Mesodermal cell (in vitro differentiated cells): ENCODE measurements around the gene ZNF3.

Experiments
- H3K27ac ChIP-seq: 2 replicates; pipeline ENCODE4 v1.7.0; 2013; ENCODE audit warnings: mild to moderate bottlenecking, low read depth, low read length, moderate library complexity; ENCODE audit not compliant: severe bottlenecking
- H3K36me3 ChIP-seq: 2 replicates; pipeline ENCODE4 v1.7.1; 2013; ENCODE audit warnings: mild to moderate bottlenecking, low read length, moderate library complexity; ENCODE audit not compliant: control insufficient read depth, insufficient read depth
- H3K4me1 ChIP-seq: one replicate; pipeline ENCODE4 v1.7.1; 2013; ENCODE audit warnings: mild to moderate bottlenecking, low read length; ENCODE audit not compliant: insufficient read depth, control insufficient read depth, poor library complexity, severe bottlenecking
- H3K4me3 ChIP-seq: 2 replicates; pipeline ENCODE4 v1.7.0; 2013; ENCODE audit warnings: low read length, control low read depth, mild to moderate bottlenecking; ENCODE audit not compliant: insufficient read depth, poor library complexity, severe bottlenecking; ENCODE audit errors: extremely low read depth
- H3K9me3 ChIP-seq: 2 replicates; pipeline ENCODE4 v1.7.1; 2013; ENCODE audit warnings: mild to moderate bottlenecking, low read length, moderate library complexity; ENCODE audit not compliant: control insufficient read depth
- WGBS, 2 experiments: methylation state at CpG; one replicate each; pipeline ENCODE4 v1.1.5; 2013; ENCODE audit warnings: missing lambda C conversion rate in 2 of 2; ENCODE audit not compliant: insufficient coverage in 2 of 2; 5-methylcytosine and 5-hydroxymethylcytosine counted together

Gene ZNF3

GRCh38 chr7:100122067-100122466, 40.5 kb upstream of the ZNF3 start:
- 78 to 89% methylated on average over 10 to 12 of the region's 13 CpGs for WGBS, 2 experiments
- H3K4me3 ChIP-seq: no peak overlapping the region
- H3K4me1 ChIP-seq: peaks cover 3% of the 10 kb centered on the region
- peaks cover 35% of the 10 kb centered on the region for H3K36me3 ChIP-seq
- no peaks in the 10 kb centered on the region for H3K9me3 ChIP-seq
- H3K27ac ChIP-seq: no peak overlapping the region

GRCh38 chr7:100120733-100121036, 39.2 kb upstream of the ZNF3 start:
- Histone ChIP-seq H3K36me3 (peaks cover 47% of the 10 kb centered on the region), H3K4me1 (peaks cover 3% of the 10 kb centered on the region), H3K27ac (no peak overlapping the region), H3K4me3 (peak overlapping the region; percentile 93), H3K9me3 (no peaks in the 10 kb centered on the region)
- 55 to 67% methylated on average over 1 of the region's 1 CpG for WGBS, 2 experiments

GRCh38 chr7:100119970-100120732, 38.6 kb upstream of the ZNF3 start:
- H3K36me3 ChIP-seq: peaks cover 45% of the 10 kb centered on the region
- H3K27ac ChIP-seq: peak overlapping the region; percentile 99
- no peaks in the 10 kb centered on the region for H3K9me3 ChIP-seq
- WGBS, 2 experiments: 16 to 22% methylated on average over 13 to 16 of the region's 19 CpGs
- peak overlapping the region; percentile 93 for H3K4me3 ChIP-seq
- peaks cover 3% of the 10 kb centered on the region for H3K4me1 ChIP-seq

- H3K36me3 ChIP-seq: peaks cover 41% of the 10 kb centered on the region
- H3K4me1 ChIP-seq: peaks cover 3% of the 10 kb centered on the region
- H3K4me3 ChIP-seq: peak within 1 kb of the TSS; percentile 93
- H3K27ac ChIP-seq: peak within 1 kb of the TSS; percentile 99
- 0% methylated on average over 20 to 28 of the region's 49 CpGs for WGBS, 2 experiments
- H3K9me3 ChIP-seq: no peaks in the 10 kb centered on the region
These were observed 37.8 kb upstream of the ZNF3 start, which contains the start of the genes CNPY4 and TAF6 for GRCh38 chr7:100119072-100119969. Gene CNPY4, plus strand, starts transcription at chr7:100119634. Its CDS starts 111 bp downstream, at chr7:100119745. Gene TAF6, minus strand, starts transcription at chr7:100119358. Its CDS starts 5,149 bp downstream, at chr7:100114209.

GRCh38 chr7:100118388-100119071, 37.0 kb upstream of the ZNF3 start:
- peaks cover 42% of the 10 kb centered on the region for H3K36me3 ChIP-seq
- no peaks in the 10 kb centered on the region for H3K9me3 ChIP-seq
- H3K27ac ChIP-seq: peak overlapping the region; percentile 99
- H3K4me1 ChIP-seq: peaks cover 3% of the 10 kb centered on the region
- WGBS, 2 experiments: 14 to 19% methylated on average over 15 of the region's 18 CpGs
- peak overlapping the region; percentile 93 for H3K4me3 ChIP-seq

- Histone ChIP-seq H3K36me3 (peaks cover 60% of the 10 kb centered on the region), H3K27ac (no peak overlapping the region)
- 91 to 95% methylated on average over 7 of the region's 7 CpGs for WGBS, 2 experiments
These were observed 33.5 kb upstream of the ZNF3 start for GRCh38 chr7:100115026-100115425.

GRCh38 chr7:100111914-100112313, 30.4 kb upstream of the ZNF3 start:
- H3K4me3 ChIP-seq: no peak overlapping the region
- 88 to 90% methylated on average over 5 to 10 of the region's 13 CpGs for WGBS, 2 experiments
- H3K36me3 ChIP-seq: peaks cover 86% of the 10 kb centered on the region
- H3K4me1 ChIP-seq: peaks cover 8% of the 10 kb centered on the region
- no peaks in the 10 kb centered on the region for H3K9me3 ChIP-seq
- no peak overlapping the region for H3K27ac ChIP-seq

More at GRCh38 chr7:100115026-100115425, 33.5 kb upstream of the ZNF3 start:
- H3K4me1 ChIP-seq: no peaks in the 10 kb centered on the region
- H3K9me3 ChIP-seq: no peaks in the 10 kb centered on the region
- H3K4me3 ChIP-seq: no peak overlapping the region

- Histone ChIP-seq H3K4me3 (no peak overlapping the region), H3K4me1 (peaks cover 8% of the 10 kb centered on the region), H3K27ac (no peak overlapping the region), H3K36me3 (peaks cover 83% of the 10 kb centered on the region), H3K9me3 (no peaks in the 10 kb centered on the region)
- WGBS, 2 experiments: 95 to 96% methylated on average over 6 of the region's 7 CpGs
These were observed 29.6 kb upstream of the ZNF3 start for GRCh38 chr7:100111156-100111555.

GRCh38 chr7:100109521-100110163, 28.1 kb upstream of the ZNF3 start:
- peaks cover 87% of the 10 kb centered on the region for H3K36me3 ChIP-seq
- H3K4me3 ChIP-seq: no peak overlapping the region
- no peaks in the 10 kb centered on the region for H3K9me3 ChIP-seq
- 87 to 89% methylated on average over 11 of the region's 12 CpGs for WGBS, 2 experiments
- no peak overlapping the region for H3K27ac ChIP-seq
- peaks cover 8% of the 10 kb centered on the region for H3K4me1 ChIP-seq

- Histone ChIP-seq H3K9me3 (no peaks in the 10 kb centered on the region), H3K4me1 (peaks cover 13% of the 10 kb centered on the region), H3K27ac (no peak overlapping the region), H3K4me3 (no peak overlapping the region), H3K36me3 (peaks cover 87% of the 10 kb centered on the region)
- WGBS, 2 experiments: 92 to 93% methylated on average over 10 to 11 of the region's 11 CpGs
These were observed 26.4 kb upstream of the ZNF3 start for GRCh38 chr7:100107890-100108289.
